Measurements from ENCODE around the gene INPP5E.

GRCh38 chr9:136474974-136475865 lies 35.6 kb upstream of the INPP5E start:
- TF ChIP-seq CTCF (IDR thresholded peaks at IDR 0.05) (no peak), POLR2A (IDR thresholded peaks at IDR 0.05) (no peak)

All from heart left ventricle (tissue), 13 donors.